ENCODE data around the gene NR5A2.

Gene NR5A2

GRCh38 chr1:200075522-200075921, 48.0 kb downstream of the NR5A2 start:
- no peak for FAIRE-seq

GRCh38 chr1:200075938-200076546, 48.5 kb downstream of the NR5A2 start:
- peak; percentile 87 for FAIRE-seq

- no peak for FAIRE-seq
These were observed 51.9 kb downstream of the NR5A2 start for GRCh38 chr1:200079232-200079940.

DNA sequence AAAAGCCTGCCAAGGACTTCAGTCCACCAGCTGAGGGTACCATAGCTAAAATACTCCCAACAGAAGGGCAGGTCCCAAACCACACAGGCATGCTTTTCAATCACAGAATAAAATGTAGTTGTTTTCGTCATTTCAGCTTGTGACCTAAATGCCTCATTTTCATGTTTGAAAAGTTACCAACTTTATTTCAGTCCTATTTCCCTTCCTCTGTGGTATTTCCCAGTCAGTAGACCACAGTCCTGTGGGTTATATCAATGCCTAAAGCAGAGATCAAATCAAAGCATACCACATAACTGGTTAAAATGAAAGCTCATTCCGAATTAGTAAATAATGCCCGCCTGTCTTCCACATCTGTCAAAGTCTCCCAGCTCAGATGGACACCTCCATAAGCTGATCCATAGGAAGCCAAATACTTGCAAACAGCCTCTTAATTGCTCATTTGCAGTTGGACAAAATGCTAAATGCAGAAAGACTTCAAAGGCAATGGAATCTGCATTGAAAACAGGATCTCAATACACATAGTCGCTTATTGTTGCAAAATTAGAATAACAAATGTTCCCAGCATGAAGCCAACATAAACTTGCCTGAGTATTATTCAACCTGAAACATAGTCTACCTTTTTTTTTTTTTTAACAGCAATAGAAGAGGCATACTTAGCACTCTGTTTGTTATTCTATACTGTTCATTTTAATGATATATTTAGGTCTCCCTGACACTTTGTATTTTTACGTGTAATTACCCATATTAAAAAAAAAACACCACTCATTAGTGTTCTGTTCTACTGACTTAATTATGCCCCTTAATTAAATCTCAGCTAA, 53.9 kb downstream of the NR5A2 start:
- FAIRE-seq = no peak

DNA sequence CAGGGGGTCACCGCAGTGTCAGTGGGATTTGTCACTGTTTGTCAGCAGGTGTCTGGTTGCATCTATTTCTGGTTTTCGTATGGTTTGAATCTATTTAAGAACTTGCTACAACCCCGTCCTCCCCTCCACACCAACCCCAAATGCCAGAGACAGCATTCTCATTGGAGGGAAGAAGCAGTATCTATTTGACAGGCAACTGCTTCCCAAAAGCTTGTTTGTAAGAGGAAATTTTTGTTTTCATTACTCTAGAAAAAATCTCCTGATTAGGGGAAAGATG, 54.4 kb downstream of the NR5A2 start:
- no peak for FAIRE-seq

- FAIRE-seq = no peak
These were observed 54.8 kb downstream of the NR5A2 start for GRCh38 chr1:200082329-200082728.

GRCh38 chr1:200090252-200091159, 63.0 kb downstream of the NR5A2 start:
- FAIRE-seq = no peak

DNA sequence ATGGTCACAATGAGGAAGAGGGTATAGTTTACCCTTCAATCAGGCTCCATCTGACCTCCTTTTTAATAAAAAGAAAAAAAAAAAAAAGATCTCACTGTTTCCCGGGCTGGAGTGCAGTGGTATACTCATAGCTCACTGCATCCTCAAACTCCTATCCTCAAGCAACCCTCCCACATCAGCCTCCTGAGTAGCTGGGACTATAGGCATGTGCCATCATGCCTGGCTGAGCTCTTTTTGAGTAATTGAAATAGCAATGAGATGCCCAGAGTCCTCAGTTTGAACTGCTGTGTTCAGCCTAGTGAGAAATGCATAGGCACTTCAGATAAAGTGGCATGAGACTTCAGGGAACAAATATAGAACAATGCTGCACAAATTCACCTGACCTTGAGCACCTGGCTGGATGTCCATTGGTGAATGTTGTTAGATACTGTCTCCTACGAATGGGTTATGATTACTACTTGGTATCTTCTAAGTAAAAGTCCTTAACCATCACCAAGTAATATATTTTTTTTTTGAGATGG, 67.6 kb downstream of the NR5A2 start:
- FAIRE-seq = no peak

GRCh38 chr1:200096774-200097173, 69.3 kb downstream of the NR5A2 start:
- no peak for FAIRE-seq

DNA sequence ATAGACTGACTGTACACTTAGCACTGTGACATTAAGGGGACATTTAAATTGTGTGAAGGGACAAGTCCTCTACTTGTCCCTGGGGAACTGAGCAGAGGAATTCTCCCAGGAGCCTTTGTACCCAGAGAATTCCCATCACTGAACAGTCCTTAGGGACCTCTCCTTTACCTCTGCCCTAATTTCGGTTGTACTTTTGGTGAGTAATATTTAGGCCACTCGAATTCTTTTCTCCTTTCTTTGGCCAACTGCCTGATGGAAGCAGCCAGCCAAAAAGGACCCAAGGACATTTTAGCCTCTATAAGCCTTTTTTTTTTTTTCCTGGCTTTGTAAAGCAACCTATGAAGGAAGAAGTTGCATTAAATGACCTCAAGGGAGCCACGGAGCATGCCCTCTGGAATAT, 71.5 kb downstream of the NR5A2 start:
- no peak for FAIRE-seq

- no peak for FAIRE-seq
These were observed 76.6 kb downstream of the NR5A2 start for GRCh38 chr1:200103966-200104583.

DNA sequence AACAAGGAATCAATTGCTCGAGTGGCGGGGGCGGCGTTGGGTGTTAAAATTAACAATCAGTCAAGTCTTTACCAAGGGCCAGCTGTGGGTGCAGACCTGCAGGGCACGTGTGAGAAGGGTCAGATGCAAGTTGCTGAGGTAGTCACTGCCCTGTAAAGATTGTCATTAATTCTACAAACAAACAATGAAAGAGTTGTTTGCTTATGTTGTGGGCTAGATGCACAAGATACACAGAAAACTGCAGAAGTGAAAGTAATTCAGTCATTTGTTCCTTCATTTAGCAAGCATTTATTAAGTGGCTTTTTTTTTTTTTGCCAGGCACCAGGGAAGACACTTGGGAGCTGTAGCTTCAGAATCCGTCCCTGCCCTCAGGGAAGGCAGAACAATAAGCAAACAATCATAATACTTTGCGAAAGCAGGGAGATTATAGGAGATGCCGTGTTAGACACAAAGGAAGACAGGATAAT, 79.5 kb downstream of the NR5A2 start:
- FAIRE-seq = no peak

- no peak for FAIRE-seq
These were observed 81.1 kb downstream of the NR5A2 start for GRCh38 chr1:200108659-200109058.

GRCh38 chr1:200112290-200112689, 84.8 kb downstream of the NR5A2 start:
- no peak for FAIRE-seq

DNA sequence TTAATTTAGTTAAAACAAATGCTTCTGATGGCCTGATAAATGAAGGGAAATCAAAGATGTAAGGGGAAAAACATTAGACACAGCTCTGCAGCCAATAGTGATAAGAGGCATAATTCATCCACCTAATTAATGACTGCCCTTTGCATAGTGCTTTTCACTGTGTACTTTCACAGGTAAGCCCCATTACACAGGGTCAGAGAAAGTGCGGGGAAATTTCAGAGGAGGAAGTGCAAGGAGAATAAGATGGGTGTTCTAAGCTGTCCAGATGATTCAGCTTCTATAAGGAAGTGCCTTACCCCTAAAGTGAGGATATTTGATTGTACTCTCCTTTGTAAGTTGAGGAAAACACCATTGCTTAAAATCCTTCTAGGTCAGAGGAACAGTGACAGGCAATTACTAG, 88.0 kb downstream of the NR5A2 start:
- FAIRE-seq = no peak

- no peak for FAIRE-seq
These were observed 88.8 kb downstream of the NR5A2 start for GRCh38 chr1:200116324-200116723.

DNA sequence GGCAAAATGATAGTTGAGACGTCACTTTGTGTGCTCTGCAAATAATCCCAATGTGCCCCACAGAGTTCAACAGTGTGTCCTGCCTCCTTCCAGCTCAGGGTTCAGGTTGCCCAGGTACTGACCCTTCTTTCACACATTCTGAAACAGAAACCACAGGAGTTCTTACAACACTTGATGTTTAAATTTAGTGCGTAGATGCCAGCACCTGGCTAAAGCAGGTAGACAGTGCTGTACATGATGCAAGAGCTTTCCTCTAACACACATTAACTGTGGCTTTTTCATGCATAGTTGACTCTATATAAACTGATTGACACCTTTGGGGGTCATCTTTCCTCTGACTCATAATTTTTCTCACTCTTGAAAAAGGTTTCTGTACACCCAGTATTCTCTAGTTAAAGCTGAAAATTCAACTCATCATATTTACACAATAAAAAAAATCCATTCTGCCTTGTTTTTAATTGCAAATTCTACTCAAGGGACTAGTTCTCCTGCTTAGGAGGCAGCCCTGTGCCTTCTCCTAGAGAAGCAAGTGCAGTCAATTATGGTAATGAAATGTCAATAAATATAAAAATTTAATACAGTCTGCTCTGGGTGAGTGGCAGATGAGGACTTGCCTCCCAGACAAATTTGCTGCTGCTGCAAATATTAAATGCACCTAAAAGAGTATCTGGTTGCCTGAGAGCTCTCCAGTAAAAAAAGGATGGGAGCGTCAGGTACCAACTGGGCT, 91.4 kb downstream of the NR5A2 start:
- FAIRE-seq = no peak

GRCh38 chr1:200121421-200121820, 93.9 kb downstream of the NR5A2 start:
- no peak for FAIRE-seq

DNA sequence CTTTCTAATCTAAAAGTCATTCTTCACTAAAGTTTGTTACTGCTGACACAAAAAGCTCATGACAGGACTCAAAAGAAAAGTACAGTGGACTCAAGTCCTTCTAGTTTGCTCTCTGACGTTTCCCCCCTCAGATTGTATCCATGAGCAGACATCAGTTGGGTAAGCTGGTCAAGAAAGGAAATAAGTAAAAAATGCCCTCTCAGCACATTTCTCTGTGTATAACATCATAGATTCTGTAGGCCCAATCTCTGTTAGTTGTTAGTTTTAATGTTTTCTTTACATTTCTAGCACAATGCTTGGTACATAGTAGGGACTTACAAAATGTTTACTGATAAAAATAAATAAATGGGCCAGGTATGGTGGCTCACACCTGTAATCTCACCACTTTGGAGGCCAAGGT, 96.8 kb downstream of the NR5A2 start:
- no peak for FAIRE-seq

DNA sequence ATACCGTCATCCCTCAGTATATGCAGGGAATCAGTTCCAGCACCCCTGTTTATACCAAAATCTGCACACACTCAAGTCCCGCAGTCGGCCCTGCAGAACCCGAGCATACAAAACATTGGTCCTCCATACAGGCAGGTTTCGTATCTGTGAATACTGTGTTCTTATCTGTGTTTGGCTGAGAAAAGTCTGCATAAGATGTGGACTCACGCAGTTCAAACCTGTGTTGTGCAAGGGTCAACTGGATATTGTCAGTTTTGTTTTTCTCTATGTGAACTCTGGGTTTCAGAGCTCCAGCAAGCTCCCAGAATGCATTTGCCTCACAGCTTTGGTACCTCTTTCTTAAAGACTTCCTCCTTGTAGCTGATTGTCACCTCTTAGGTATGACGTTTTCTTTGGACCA, 100.6 kb downstream of the NR5A2 start:
- FAIRE-seq = no peak
